NCI-H146 (cell line): ENCODE measurements around the gene APEH.

Experiments used
- DNase-seq: peaks from one replicate; lab custom pipeline; 2025; lab: John Stamatoyannopoulos, UW

The APEH gene

GRCh38 chr3:49650637-49651036, 23.5 kb upstream of the APEH start:
- no peak for DNase-seq

DNA sequence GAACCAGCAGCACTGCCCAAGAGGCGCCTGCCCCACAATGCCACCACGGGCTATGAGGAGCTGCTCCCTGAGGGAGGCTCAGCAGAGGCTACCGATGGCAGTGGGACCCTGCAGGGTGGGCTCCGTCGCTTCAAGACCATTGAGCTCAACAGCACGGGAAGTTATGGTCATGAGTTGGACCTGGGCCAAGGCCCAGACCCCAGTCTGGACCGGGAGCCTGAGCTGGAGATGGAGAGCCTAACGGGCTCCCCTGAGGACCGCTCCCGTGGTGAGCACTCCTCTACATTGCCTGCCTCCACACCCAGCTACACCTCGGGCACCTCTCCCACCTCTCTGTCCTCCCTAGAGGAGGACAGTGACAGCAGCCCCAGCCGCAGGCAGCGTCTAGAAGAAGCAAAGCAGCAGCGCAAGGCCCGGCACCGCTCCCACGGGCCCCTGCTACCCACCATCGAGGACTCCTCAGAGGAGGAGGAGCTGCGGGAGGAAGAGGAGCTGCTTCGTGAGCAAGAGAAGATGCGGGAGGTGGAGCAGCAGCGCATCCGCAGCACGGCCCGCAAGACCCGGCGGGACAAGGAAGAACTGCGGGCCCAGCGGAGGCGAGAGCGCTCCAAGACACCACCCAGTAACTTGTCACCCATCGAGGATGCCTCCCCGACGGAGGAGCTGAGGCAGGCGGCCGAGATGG, 21.8 kb upstream of the APEH start:
- DNase-seq, result no peak

GRCh38 chr3:49652903-49653415, 21.2 kb upstream of the APEH start:
- no peak for DNase-seq

- DNase-seq, result no peak
These were observed 20.5 kb upstream of the APEH start for GRCh38 chr3:49653621-49654020.

- DNase-seq, result no peak
These were observed 19.9 kb upstream of the APEH start for GRCh38 chr3:49654176-49654825.

DNA sequence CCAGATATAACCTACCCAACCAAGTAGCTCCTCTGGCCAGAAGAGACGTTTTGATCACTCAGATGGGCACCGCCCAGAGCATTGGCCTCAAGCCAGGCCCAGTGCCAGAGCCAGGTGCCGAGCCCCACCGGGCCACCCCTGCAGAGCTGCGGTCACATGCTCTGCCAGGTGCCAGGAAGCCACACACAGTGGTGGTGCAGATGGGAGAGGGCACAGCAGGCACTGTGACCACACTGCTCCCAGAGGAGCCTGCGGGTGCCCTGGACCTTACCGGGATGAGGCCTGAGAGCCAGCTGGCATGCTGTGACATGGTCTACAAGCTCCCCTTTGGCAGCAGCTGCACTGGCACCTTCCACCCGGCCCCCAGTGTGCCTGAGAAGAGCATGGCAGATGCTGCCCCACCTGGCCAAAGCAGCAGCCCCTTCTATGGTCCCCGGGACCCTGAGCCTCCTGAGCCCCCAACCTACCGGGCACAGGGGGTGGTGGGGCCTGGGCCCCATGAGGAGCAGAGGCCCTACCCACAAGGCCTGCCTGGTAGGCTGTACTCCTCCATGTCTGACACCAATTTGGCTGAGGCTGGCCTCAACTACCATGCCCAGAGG, 19.1 kb upstream of the APEH start:
- DNase-seq, result peak; percentile 7

DNA sequence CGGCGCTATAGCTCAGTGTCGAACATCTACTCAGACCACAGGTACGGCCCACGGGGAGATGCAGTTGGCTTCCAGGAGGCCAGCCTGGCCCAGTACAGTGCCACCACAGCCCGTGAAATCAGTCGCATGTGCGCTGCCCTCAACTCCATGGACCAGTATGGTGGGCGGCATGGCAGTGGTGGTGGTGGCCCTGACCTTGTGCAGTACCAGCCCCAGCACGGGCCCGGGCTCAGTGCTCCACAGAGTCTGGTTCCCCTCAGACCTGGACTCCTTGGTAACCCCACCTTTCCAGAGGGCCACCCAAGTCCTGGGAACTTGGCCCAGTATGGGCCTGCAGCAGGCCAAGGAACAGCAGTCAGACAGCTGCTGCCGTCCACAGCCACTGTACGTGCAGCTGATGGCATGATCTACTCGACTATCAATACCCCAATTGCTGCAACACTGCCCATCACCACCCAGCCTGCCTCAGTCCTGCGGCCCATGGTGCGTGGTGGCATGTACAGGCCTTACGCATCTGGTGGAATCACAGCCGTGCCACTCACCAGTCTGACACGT, 18.3 kb upstream of the APEH start:
- DNase-seq, result no peak

DNA sequence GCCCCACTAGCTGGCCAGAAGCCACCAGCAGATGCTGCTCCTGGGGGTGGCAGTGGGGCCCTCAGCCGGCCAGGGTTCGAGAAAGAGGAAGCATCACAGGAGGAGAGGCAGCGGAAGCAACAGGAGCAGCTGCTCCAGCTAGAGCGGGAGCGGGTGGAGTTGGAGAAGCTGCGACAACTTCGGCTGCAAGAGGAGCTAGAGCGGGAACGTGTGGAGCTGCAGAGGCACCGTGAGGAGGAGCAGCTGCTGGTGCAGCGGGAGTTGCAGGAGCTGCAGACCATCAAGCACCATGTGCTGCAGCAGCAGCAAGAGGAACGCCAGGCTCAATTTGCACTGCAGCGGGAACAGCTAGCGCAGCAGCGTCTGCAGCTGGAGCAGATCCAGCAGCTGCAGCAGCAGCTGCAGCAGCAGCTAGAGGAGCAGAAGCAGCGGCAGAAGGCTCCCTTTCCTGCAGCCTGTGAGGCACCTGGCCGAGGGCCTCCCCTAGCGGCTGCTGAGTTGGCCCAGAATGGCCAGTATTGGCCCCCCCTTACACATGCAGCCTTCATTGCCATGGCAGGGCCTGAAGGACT, 17.5 kb upstream of the APEH start:
- DNase-seq, result no peak

DNA sequence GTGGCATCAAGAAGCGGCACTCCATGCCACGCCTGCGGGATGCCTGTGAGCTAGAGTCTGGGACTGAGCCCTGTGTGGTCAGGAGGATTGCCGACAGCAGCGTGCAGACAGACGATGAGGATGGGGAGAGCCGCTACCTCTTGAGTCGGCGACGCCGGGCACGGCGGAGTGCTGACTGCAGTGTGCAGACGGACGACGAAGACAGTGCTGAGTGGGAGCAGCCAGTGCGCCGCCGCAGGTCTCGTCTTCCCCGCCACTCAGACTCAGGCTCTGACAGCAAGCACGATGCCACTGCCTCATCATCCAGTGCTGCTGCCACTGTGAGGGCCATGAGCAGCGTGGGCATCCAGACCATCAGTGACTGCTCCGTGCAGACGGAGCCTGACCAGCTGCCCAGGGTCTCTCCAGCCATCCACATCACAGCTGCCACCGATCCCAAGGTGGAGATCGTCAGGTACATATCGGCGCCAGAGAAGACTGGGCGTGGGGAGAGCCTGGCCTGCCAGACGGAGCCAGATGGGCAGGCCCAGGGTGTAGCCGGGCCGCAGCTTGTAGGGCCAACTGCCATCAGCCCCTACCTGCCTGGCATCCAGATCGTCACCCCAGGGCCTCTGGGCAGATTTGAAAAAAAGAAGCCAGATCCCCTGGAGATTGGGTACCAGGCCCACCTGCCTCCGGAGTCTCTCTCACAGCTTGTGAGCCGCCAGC, 16.8 kb upstream of the APEH start:
- DNase-seq, result no peak

GRCh38 chr3:49658711-49659110, 15.4 kb upstream of the APEH start:
- DNase-seq, result no peak

DNA sequence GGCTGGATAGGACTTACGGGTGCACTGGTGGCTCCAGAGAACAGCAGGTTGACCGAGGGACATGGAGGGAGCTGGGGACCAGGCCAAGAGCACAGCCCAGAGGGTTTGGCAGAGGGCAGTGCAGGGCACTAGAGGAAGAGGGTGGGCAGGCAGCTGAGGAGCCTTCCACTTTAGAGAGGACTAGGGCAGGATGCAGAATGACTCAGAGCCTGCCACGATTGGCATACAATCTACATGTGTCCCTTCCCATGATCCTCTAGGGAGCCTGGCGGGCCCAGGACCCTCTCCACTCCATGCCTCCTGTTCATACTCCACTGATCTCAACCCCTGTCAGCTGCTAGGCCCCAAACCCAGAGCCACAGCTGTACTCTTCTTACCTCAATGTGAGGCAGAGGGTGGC, 14.4 kb upstream of the APEH start:
- DNase-seq, result no peak

GRCh38 chr3:49661281-49661680, 12.9 kb upstream of the APEH start:
- DNase-seq, result no peak

DNA sequence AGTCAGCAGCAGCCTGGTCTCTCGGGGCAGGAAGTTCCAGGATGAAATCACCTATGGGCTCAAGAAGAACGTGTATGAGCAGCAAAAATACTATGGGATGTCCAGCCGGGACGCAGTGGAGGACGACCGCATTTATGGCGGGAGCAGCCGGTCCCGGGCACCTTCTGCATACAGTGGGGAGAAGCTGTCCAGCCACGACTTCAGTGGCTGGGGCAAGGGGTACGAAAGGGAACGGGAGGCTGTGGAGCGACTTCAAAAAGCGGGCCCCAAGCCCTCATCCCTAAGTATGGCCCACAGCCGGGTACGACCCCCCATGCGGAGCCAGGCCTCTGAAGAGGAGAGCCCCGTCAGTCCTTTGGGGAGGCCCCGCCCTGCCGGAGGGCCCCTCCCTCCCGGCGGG, 12.1 kb upstream of the APEH start:
- DNase-seq, result no peak

- DNase-seq, result no peak
These were observed 11.3 kb upstream of the APEH start for GRCh38 chr3:49662720-49663413.

DNA sequence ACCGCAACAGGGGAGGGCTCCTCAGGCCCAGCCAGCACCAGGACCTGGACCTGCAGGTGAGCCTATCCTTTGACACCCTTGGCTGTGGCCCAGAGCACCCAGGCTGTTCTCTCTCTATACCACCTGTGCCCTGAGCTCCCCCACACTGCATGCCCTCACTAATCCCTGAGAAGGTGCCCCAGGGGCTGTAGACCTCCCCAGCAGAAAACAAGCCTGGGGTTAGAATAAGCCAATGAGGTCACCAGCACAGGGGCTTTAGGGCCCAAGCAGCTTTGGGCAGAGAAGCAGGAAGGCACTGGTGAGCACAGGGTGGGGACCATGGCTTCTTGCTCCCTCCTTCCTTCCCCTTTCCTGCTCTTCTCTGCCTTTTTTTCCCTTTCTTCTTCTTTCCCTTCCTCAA, 10.3 kb upstream of the APEH start:
- no peak for DNase-seq

- no peak for DNase-seq
These were observed 9.9 kb upstream of the APEH start for GRCh38 chr3:49664300-49664699.

DNA sequence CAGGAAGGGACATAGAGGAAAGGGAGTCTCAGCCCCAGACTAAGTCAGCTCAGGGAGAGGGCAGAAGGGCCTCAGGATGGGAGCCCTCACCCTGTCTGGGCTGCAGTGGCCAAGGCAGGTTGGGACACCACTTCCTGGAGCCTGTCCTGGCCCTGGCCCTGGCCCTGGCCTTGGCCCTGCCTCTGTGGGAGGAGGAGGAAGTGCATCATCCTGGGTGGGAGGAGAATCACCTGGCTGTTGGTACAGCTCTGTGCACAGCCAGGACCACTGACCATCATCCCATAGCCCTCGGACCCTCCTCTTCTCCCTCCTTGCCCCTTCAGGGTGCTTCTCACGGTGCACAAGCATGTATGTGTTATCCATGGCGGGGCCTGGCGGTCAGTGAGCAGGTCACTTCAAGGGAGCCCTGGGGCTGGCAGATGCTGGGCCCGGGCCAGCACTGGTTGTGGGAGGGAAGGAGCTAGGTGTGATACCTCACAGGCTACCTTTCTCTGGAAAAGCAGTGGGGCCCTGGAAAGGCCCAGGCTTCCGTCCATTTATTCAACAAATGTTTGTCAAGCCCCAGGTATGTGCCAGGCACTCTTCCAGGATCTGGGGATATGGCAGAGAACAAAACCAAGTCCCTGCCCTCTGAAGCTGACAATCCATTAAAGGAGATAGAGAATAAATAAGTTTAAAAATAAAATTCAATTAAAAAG, 8.2 kb upstream of the APEH start:
- DNase-seq, result no peak

DNA sequence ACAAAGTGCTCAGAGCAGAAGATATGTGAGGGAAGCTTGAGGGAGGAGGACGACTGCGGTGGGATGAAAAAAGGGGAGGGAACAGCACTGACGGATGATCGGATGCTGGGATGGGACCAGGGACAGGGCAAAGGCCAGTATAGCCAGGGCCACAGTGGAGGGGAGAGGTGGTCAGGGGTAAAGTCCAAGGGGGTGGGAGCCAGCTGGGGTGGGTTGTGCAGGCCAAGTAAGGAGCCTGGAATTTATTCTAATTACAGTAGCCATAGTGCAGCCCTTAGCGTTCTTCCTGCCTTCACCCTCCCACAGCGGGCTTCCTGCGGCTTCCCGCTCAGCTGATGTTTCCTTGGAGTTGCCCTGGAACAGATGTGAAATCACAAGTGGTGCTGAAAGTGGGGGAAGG, 7.6 kb upstream of the APEH start:
- no peak for DNase-seq

- DNase-seq, result no peak
These were observed 6.3 kb upstream of the APEH start for GRCh38 chr3:49667701-49668413.

GRCh38 chr3:49668414-49668797, 5.7 kb upstream of the APEH start:
- DNase-seq, result no peak
